NCI-H524 (cell line): ENCODE results near the gene CCNG2.
"Not testable (repeated sequence)": the region's sequence is repeated elsewhere in the genome, so short reads cannot be mapped to it uniquely, and the experiment has no call there.

Experiments used
- DNase-seq, 2 experiments: peaks; one replicate each; lab custom pipeline; 2025; lab: John Stamatoyannopoulos, UW

Gene CCNG2

GRCh38 chr4:77156912-77157858 is at the start of gene CCNG2:
Gene CCNG2, plus strand, starts transcription at chr4:77157207. Its CDS starts 1,326 bp downstream, at chr4:77158533.
- peak; percentile 92 to 94 for DNase-seq

- DNase-seq, result no peak
These were observed 46.3 kb upstream of the CCNG2 start for GRCh38 chr4:77110730-77111129.

- no peak for DNase-seq
These were observed 43.9 kb upstream of the CCNG2 start for GRCh38 chr4:77113069-77113468.

- no peak for DNase-seq
These were observed 39.3 kb upstream of the CCNG2 start for GRCh38 chr4:77117721-77118120.

GRCh38 chr4:77120886-77121508 is 36.0 kb upstream of the CCNG2 start:
- DNase-seq, result no peak

DNA sequence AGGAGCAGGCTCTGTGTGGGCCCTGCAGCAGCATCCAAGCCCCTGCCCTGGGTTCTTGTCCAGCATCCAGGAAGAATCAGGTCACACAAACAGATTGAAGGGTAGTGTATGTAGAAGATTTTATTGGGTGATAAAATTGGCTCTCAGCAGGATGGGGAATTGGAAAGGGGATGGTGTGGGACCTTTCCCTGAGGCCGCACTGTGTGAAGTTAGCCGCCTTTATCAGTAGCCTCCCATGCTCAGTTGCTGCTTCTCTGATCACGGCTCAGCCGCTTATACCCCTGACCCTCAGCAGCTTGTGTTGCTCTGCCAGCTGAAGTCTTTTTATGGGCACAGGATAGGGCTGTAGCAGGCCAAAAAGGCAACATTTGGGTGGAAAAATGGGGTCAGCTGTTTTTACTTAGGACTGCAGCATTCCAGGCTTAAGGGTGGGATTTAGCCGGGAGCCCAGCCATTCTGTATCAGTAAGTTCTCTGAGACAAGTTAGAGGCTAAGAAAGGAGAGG is 35.2 kb upstream of the CCNG2 start:
- DNase-seq, result no peak

DNA sequence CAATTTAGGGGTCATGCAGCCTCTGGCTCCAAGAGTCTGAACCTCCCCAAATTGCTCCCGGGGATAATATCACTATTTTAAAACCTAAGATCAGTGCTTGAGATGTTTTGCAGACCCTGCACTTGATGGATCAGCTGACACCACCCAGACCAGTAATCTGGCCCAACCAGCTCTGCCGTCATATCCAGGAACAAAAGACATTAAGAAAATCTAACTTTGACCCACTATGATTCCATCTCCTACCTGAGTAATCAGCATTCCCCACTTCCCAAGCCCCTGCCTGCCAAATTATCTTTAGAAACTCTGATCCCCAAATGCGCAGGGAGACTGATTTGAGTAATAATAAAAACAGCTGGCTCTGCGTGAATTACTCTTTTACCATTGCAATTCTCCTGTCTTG is 34.4 kb upstream of the CCNG2 start:
- DNase-seq, result no peak

GRCh38 chr4:77123411-77123810 is 33.6 kb upstream of the CCNG2 start:
- no peak for DNase-seq

- no peak for DNase-seq
These were observed 32.4 kb upstream of the CCNG2 start for GRCh38 chr4:77124576-77124975.

DNA sequence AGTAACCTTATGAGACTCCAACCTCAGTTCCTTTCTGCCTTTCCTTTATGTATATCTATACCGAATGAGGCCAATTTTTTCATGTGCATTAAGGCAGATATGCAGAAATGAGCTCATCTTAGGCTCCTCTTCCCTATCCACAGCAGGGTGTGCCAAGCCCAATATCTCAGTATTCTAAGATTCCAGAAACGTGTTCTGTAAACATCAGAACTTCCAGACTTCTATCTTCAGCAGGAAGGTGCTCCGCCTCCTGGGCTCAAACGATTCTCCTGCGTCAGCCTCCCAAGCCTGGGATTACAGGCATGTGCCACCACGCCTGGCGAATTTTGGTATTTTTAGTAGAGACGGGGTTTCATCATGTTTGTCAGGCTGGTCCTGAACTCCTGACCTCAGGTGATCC is 31.0 kb upstream of the CCNG2 start:
- no peak for DNase-seq

- no peak for DNase-seq
These were observed 30.2 kb upstream of the CCNG2 start for GRCh38 chr4:77126809-77127208.

DNA sequence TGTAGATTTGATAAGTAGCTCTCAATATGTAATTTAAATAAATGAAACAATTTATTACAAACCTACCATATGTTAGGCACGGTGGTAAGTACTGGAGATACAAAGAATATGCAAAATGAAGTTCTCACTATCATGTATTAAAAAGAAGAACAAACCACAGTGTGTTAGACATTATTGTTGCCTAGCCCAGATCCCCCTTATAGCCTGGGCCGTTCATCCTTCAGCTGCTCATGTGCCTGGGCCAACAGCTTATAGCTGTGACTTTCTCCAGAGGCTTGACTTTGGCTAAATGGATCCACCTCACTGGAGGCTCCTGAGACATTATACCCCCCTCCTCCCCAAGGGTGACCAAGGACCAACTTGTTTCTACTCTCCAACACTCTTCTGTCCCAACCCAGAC is 29.8 kb upstream of the CCNG2 start:
- no peak for DNase-seq

GRCh38 chr4:77127837-77128621 is 29.0 kb upstream of the CCNG2 start:
- peak in 1 of 2 experiments; percentile 48 for DNase-seq

DNA sequence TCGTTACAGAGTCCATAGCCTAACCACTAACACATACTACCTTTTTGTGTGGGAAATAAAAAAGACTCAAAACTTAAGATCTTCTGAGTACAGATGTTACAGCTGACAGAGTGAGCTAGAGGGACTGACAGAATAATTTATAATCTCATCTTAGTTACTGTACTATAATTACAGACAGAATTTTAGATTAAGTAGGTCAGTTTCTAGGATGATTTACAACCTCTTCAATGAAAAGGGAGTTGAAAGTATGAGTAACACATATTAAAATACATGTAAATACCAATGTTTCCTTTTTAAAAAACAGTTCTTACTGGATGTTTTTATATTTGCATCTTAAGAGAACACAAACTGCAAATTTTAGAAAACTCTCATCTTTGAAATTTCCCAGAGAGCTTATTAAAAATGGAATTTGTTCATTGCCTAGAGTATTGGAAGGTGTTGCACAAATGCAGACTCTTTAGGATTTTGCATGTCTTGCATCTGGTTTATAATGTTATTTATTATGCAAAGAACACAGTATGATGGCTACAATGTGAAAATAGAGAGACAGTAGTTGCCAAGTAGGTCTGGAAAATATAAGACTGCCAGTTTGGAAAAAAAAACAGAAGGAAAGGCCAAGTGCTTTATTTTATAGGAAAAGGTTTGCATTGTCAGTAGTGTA is 24.2 kb upstream of the CCNG2 start:
- no peak for DNase-seq

GRCh38 chr4:77137448-77137847 is 19.6 kb upstream of the CCNG2 start:
- DNase-seq, result not testable (repeated sequence)

- peak in 1 of 2 experiments; percentile 59 for DNase-seq
These were observed 14.9 kb upstream of the CCNG2 start for GRCh38 chr4:77141964-77142645.

DNA sequence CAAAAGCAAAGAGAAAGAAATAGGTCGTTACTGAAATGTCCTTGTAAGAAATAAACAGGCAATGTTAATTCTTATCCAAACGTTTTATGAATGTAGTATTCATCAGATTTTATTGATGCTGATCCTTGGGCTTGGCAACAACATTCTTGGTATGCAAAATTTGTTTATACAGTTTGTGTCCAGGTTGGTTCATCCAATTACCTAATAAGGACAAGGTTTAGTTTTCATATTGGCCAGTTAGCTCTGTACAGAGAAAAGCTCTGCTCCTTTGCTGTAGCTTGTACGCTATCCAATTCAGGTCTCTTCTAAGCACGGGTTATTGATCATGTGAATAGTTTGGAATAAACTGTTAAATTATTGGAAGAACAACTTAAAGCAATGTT is 14.4 kb upstream of the CCNG2 start:
- no peak for DNase-seq

DNA sequence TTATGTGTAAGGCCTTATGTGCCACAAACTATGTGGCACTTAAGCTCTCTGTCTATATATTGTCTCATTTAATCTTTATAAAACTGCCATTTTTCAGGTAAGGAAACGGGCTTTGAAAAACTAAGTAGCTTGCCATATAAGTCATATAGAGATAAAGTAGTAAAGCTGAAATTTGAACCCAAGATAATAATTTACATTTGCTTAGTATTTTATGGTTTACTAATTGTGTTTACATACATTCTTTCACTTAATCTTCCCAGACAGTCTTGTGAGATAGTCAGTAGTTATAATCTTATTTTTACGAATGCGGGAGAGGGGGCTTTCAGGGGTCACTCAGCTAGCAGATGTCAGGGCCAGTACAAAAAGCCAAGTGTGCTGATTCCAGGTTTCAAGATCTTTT is 13.9 kb upstream of the CCNG2 start:
- no peak for DNase-seq

DNA sequence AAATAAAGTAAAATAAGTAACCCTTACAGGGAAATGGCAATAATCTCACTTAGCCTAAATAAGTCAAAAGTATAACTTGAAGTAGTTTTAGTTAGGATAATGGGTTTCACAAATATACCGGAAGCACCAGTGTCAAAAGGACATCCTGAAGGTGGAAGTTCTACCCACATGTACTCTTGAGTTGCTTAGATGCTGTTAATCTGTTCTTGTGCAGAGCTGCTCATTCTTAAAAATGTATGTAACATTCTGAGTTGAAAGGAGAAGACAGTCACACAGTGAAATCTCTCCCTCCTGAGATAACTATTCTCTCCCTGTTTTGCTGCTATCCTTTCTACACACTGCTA is 11.2 kb upstream of the CCNG2 start:
- no peak for DNase-seq

- no peak for DNase-seq
These were observed 10.6 kb upstream of the CCNG2 start for GRCh38 chr4:77146186-77147078.
